IMR-90 (cell line): ENCODE results near the gene SPATA31C1. TPM values are rescaled to one million over a fixed set of nuclear protein-coding genes. Genes with fewer than 3 reads are reported as not detected.

Experiments
- ATAC-seq: fragments of 200-7000 bp; cut with Tn5 transposase; 2 replicates; pipeline ENCODE4 v1.9.1; 2020; ENCODE audit warnings: low read depth, mild to moderate bottlenecking, moderate library complexity
- BruUV-seq: library from RNA; stranded (reverse); fragments of 400-500 nt; replicated peaks from 2 replicates; lab custom pipeline; 2021; lab: Mats Ljungman, UMichigan
- CTCF ChIA-PET: fragments of 300-600 bp; formaldehyde crosslinking; extraction: SDS; loops from one replicate; lab custom pipeline; 2021; ENCODE audit warnings: antibody characterized with exemption; lab: Yijun Ruan, JAX
- POLR2A ChIA-PET: fragments of 300-600 bp; sonication (Branson Sonifier 250); formaldehyde crosslinking; loops from one replicate; lab custom pipeline; 2022; ENCODE audit warnings: antibody characterized with exemption; ENCODE audit not compliant: unreplicated experiment; lab: Charles Lee
- DNase-seq: peaks from one replicate; pipeline ENCODE4 v3.0.0; 2013
- H2AFZ ChIP-seq: replicated peaks from 2 replicates; pipeline ENCODE3; 2013; ENCODE audit warnings: low read length, mild to moderate bottlenecking; ENCODE audit not compliant: poor library complexity
- H2AK5ac ChIP-seq: 2 replicates; pipeline ENCODE4 v1.6.1; 2013; ENCODE audit warnings: low read depth, low read length, inconsistent platforms
- H2AK9ac ChIP-seq: replicated peaks from 2 replicates; pipeline ENCODE3; 2013; ENCODE audit warnings: mild to moderate bottlenecking, low read depth, low read length, moderate library complexity; ENCODE audit not compliant: poor library complexity
- H2BK120ac ChIP-seq: 2 replicates; pipeline ENCODE4 v1.6.1; 2013; ENCODE audit warnings: low read depth, low read length, inconsistent platforms
- H2BK15ac ChIP-seq: 3 replicates; pipeline ENCODE4 v1.6.1; 2013; ENCODE audit warnings: low read depth, low read length, inconsistent platforms
- H2BK20ac ChIP-seq: 2 replicates; pipeline ENCODE4 v1.6.1; 2013; ENCODE audit warnings: low read depth, mild to moderate bottlenecking, inconsistent platforms, low read length, moderate library complexity
- H2BK5ac ChIP-seq: 2 replicates; pipeline ENCODE4 v1.6.1; 2013; ENCODE audit warnings: mild to moderate bottlenecking, low read depth, low read length, inconsistent platforms; ENCODE audit not compliant: poor library complexity, severe bottlenecking
- H3K14ac ChIP-seq: replicated peaks from 2 replicates; pipeline ENCODE4 v1.6.1; 2013; ENCODE audit warnings: low read depth, low read length, inconsistent platforms
- H3K18ac ChIP-seq: 2 replicates; pipeline ENCODE4 v1.6.1; 2013; ENCODE audit warnings: low read depth, low read length, control low read depth
- H3K23ac ChIP-seq: 2 replicates; pipeline ENCODE4 v1.6.1; 2013; ENCODE audit warnings: low read depth, low read length, inconsistent platforms
- H3K27ac ChIP-seq: 2 replicates; pipeline ENCODE4 v1.5.1; 2013; ENCODE audit warnings: mild to moderate bottlenecking, control low read depth, low read length; ENCODE audit not compliant: insufficient read depth
- H3K27me3 ChIP-seq: 2 replicates; pipeline ENCODE4 v1.6.1; 2013; ENCODE audit warnings: low read length; ENCODE audit not compliant: control insufficient read depth, insufficient read depth
- H3K36me3 ChIP-seq: 2 replicates; pipeline ENCODE4 v1.6.1; 2013; ENCODE audit warnings: low read length, mixed read lengths; ENCODE audit not compliant: control insufficient read depth, insufficient read depth
- H3K4ac ChIP-seq: 2 replicates; pipeline ENCODE4 v1.6.1; 2013; ENCODE audit warnings: low read depth, low read length, inconsistent platforms
- H3K4me1 ChIP-seq: 2 replicates; pipeline ENCODE4 v1.6.1; 2013; ENCODE audit warnings: low read length, mixed read lengths; ENCODE audit not compliant: control insufficient read depth, insufficient read depth
- H3K4me2 ChIP-seq: 2 replicates; pipeline ENCODE4 v1.6.1; 2013; ENCODE audit warnings: low read depth, mild to moderate bottlenecking, control low read depth, low read length, moderate library complexity
- H3K4me3 ChIP-seq: 2 replicates; pipeline ENCODE4 v1.5.1; 2013; ENCODE audit warnings: low read depth, mild to moderate bottlenecking, control low read depth, low read length, moderate library complexity; ENCODE audit not compliant: insufficient read depth
- H3K56ac ChIP-seq: 2 replicates; pipeline ENCODE4 v1.6.1; 2013; ENCODE audit warnings: low read length, inconsistent platforms; ENCODE audit not compliant: insufficient read depth; ENCODE audit errors: extremely low read depth
- H3K79me1 ChIP-seq, 2 experiments: 2 replicates each; pipeline ENCODE4 v1.6.1; 2013; ENCODE audit warnings: low read length in 2 of 2, inconsistent platforms in 1 of 2, low read depth in 1 of 2
- H3K9ac ChIP-seq: 2 replicates; pipeline ENCODE4 v1.6.1; 2013; ENCODE audit warnings: low read depth, low read length, control low read depth
- H3K9me1 ChIP-seq: 2 replicates; pipeline ENCODE4 v1.6.1; 2013; ENCODE audit warnings: low read length, inconsistent platforms; ENCODE audit not compliant: insufficient read depth
- H3K9me3 ChIP-seq: 2 replicates; pipeline ENCODE4 v1.6.1; 2013; ENCODE audit warnings: low read length; ENCODE audit not compliant: control insufficient read depth, insufficient read depth
- H4K20me1 ChIP-seq: 2 replicates; pipeline ENCODE4 v1.6.1; 2013; ENCODE audit warnings: low read length, inconsistent platforms; ENCODE audit not compliant: insufficient read depth
- H4K5ac ChIP-seq: 2 replicates; pipeline ENCODE4 v1.6.1; 2013; ENCODE audit warnings: mild to moderate bottlenecking, low read depth, low read length, control low read depth
- H4K8ac ChIP-seq, 2 experiments: 2 replicates each; pipeline ENCODE4 v1.6.1; 2013; ENCODE audit warnings: low read depth in 2 of 2, low read length in 2 of 2, control low read depth in 1 of 2, inconsistent platforms in 1 of 2
- H4K91ac ChIP-seq: 2 replicates; pipeline ENCODE4 v1.6.1; 2013; ENCODE audit warnings: low read depth, low read length, inconsistent platforms; ENCODE audit not compliant: insufficient read depth
- BHLHE40 ChIP-seq: fragments of 150-350 bp; IDR thresholded peaks from 2 replicates; pipeline ENCODE4 v1.6.1; 2016; ENCODE audit warnings: mild to moderate bottlenecking, low read depth, low read length
- FOS ChIP-seq: fragments of 150-350 bp; IDR thresholded peaks from 2 replicates; pipeline ENCODE4 v1.6.1; 2016; ENCODE audit warnings: low read depth, low read length
- MAFK ChIP-seq: IDR thresholded peaks from 2 replicates; pipeline ENCODE4 v1.6.1; 2012; ENCODE audit warnings: low read depth, low read length, improper control_type of control experiment
- POLR2A ChIP-seq: IDR thresholded peaks from 2 replicates; pipeline ENCODE4 v1.6.1; 2012; ENCODE audit warnings: mild to moderate bottlenecking, low read depth, low read length
- RCOR1 ChIP-seq: IDR thresholded peaks from 2 replicates; pipeline ENCODE4 v1.6.1; 2012; ENCODE audit warnings: mild to moderate bottlenecking, low read length, improper control_type of control experiment; ENCODE audit not compliant: insufficient replicate concordance
- SMC3 ChIP-seq: fragments of 150-350 bp; IDR thresholded peaks from 2 replicates; pipeline ENCODE4 v1.6.1; 2016; ENCODE audit warnings: low read depth, mild to moderate bottlenecking, antibody characterized with exemption, low read length, moderate library complexity
- WGBS, 2 experiments: methylation state at CpG; one replicate each; pipeline versions ENCODE4 v1.1.5 to v1.1.7; 2013; ENCODE audit warnings: missing lambda C conversion rate in 2 of 2; ENCODE audit not compliant: insufficient read length in 1 of 2; ENCODE audit errors: extremely low coverage in 2 of 2; 5-methylcytosine and 5-hydroxymethylcytosine counted together
- dilution Hi-C: fragments of 300-500 bp; cut with HindIII; formaldehyde crosslinking; loops from one replicate; pipeline ENCODE4 v1.14.3; 2018; ENCODE audit warnings: low sequenced_read_pairs; ENCODE audit not compliant: unreplicated experiment
- in situ Hi-C: fragments of 300-500 bp; cut with MboI; formaldehyde crosslinking; loops from 3 replicates; pipeline ENCODE4 v1.14.3; 2019; ENCODE audit warnings: low sequenced_read_pairs, inconsistent platforms, mixed read lengths
- intact Hi-C: fragments of 100-400 bp; cut with micrococcal nuclease; formaldehyde crosslinking; loops from 2 replicates; pipeline ENCODE4 v1.10.0; 2022
- polyA plus RNA-seq, 3 experiments: library from polyadenylated mRNA; depleted of rRNA; stranded (reverse); fragments of >200 nt; gene quantifications; 2 replicates each; pipeline ENCODE4 v1.2.3, GENCODE V29; 2012; ENCODE audit warnings: low replicate concordance in 1 of 3
- total RNA-seq: library from RNA; depleted of rRNA; stranded (reverse); fragments of >200 nt; gene quantifications from 2 replicates; pipeline ENCODE4 v1.2.3, GENCODE V29; 2012
- TF ChIP-seq, protein P1 (sequence below): conservative IDR thresholded peaks from 2 replicates; pipeline ENCODE4 v1.5.1; 2012; ENCODE audit warnings: mild to moderate bottlenecking, low read depth, low read length, improper control_type of control experiment

Gene SPATA31C1
- total and polyA plus RNA-seq, 2 of the 4 experiments (the other 2 are of a cell fraction) = not detected

DNA sequence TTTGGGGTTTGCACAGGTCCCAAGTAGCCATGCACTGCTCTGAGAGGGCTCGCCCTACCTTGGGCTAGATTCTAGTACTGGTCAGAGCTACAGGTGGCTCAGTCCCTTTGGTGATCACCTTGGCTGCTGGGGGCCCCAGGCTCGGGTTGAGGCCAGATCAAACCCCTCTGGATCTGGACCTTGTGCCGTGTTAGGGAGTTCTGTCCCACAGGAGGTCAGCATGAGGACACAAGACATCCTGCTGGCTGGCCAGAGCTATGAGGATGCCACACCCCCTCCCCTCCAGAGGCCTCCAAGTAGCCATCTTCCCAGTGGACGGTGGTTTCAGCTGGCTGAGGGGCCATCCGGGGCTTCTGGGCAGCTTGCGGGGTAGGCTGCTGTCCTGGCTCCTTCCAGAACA, 46.0 kb downstream of the SPATA31C1 start (continued):
- TF ChIP-seq, protein P1, sequence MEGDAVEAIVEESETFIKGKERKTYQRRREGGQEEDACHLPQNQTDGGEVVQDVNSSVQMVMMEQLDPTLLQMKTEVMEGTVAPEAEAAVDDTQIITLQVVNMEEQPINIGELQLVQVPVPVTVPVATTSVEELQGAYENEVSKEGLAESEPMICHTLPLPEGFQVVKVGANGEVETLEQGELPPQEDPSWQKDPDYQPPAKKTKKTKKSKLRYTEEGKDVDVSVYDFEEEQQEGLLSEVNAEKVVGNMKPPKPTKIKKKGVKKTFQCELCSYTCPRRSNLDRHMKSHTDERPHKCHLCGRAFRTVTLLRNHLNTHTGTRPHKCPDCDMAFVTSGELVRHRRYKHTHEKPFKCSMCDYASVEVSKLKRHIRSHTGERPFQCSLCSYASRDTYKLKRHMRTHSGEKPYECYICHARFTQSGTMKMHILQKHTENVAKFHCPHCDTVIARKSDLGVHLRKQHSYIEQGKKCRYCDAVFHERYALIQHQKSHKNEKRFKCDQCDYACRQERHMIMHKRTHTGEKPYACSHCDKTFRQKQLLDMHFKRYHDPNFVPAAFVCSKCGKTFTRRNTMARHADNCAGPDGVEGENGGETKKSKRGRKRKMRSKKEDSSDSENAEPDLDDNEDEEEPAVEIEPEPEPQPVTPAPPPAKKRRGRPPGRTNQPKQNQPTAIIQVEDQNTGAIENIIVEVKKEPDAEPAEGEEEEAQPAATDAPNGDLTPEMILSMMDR = no peak
- TF ChIP-seq POLR2A (no peak), SMC3 (no peak)

DNA sequence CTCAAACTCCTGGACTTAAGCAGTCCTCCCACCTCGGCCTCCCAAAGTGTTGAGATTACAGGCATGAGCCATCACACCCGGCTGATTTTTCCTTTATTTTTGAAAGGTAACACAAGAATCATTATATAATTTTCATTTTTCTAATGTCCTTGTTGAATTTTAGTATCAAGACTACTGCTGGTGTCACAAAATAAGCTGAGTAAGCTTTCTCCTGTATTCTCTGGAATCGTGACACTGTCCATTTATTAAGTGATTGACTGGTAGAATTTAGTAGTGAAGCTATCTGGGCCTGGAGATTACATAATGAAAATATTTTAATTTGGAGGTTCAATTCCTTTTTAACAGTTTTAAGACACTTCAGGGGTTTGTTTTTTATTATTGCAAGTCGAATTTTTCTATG, 47.1 kb downstream of the SPATA31C1 start:
- Histone ChIP-seq H3K18ac (no peak overlapping the region), H4K20me1 (no peaks in the 10 kb centered on the region), H3K14ac (no peak overlapping the region), H3K9ac (no peak overlapping the region), H2AFZ (no peak overlapping the region), H4K91ac (no peak overlapping the region), H3K27me3 (no peaks in the 10 kb centered on the region), H2BK20ac (no peak overlapping the region), H3K9me3 (no peaks in the 10 kb centered on the region), H4K8ac (no peak overlapping the region), H4K5ac (no peak overlapping the region), H2AK5ac (no peak overlapping the region), H2BK120ac (no peak overlapping the region), H3K4ac (no peak overlapping the region), H2BK5ac (no peak overlapping the region), H3K9me1 (0 out of 2 replicates have a peak, but pooled peaks cover 3% of the 10 kb centered on the region), H3K36me3 (peaks cover 11% of the 10 kb centered on the region; the same call in 1 of the 2 replicates), H2AK9ac (no peak overlapping the region), H2BK15ac (no peak overlapping the region), H3K4me3 (no peak overlapping the region), H3K23ac (no peak overlapping the region), H3K79me1 (no peaks in the 10 kb centered on the region), H3K56ac (no peak overlapping the region), H3K4me2 (no peak overlapping the region), H3K4me1 (peaks cover 5% of the 10 kb centered on the region), H3K27ac (no peak overlapping the region)
- dilution Hi-C loops (no loop called here), intact Hi-C loops (no loop called here), in situ Hi-C loops (loop anchor here (10.0 to 25.0 kb wide), 2 partner anchors 610 to 1047 kb away; no protein-coding TSS in a partner anchor)
- DNase-seq (no peak), ATAC-seq (no peak)
- WGBS, 2 experiments = no CpG with 5 or more reads among the region's 4 CpGs
- ChIA-PET CTCF (interaction anchor here (0.9 kb wide), 1 partner anchor 280 kb away, joined by 4 read pairs; no protein-coding TSS in a partner anchor), POLR2A (interaction anchor here (0.6 kb wide), 1 partner anchor 235 kb away, joined by 7 read pairs; no protein-coding TSS in a partner anchor)
- TF ChIP-seq FOS = no peak
- no peak for TF ChIP-seq RCOR1
- no peak for TF ChIP-seq BHLHE40
- TF ChIP-seq MAFK = peak; percentile 74
- BruUV-seq = no TSS peak
